Mammary epithelial cell (primary cell): ENCODE results near the gene MAPKAPK3.
"Not testable (repeated sequence)": the region's sequence is repeated elsewhere in the genome, so short reads cannot be mapped to it uniquely, and the experiment has no call there.

Experiments
- EZH2 ChIP-seq: IDR thresholded peaks from 2 replicates; pipeline ENCODE4 v1.6.1; 2012; ENCODE audit warnings: low read length, inconsistent platforms, borderline replicate concordance
- TF ChIP-seq, protein P1 (sequence below), 2 donors: IDR thresholded peaks in 1 of 2; conservative IDR thresholded peaks in 1 of 2; 2 replicates each; pipeline ENCODE4 v1.5.1; 2011 to 2012; ENCODE audit warnings: inconsistent platforms in 2 of 2, low read length in 2 of 2, mild to moderate bottlenecking in 2 of 2, control low read depth in 1 of 2, low read depth in 1 of 2; ENCODE audit not compliant: insufficient read depth in 1 of 2; ENCODE audit errors: extremely low read depth in 1 of 2

DNA sequence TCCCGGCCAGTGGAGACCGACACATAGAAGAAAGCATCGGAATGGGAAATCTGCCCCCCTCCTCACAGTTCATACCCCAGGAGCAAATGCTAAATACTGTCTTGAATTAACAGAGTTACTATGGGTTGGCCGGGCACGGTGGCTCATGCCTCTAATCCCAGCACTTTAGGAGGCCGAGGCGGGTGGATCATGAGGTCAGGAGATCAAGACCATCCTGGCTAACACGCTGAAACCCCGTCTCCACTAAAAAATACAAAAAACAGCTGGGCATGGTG lies 48.8 kb downstream of the MAPKAPK3 start:
- TF ChIP-seq, protein P1, sequence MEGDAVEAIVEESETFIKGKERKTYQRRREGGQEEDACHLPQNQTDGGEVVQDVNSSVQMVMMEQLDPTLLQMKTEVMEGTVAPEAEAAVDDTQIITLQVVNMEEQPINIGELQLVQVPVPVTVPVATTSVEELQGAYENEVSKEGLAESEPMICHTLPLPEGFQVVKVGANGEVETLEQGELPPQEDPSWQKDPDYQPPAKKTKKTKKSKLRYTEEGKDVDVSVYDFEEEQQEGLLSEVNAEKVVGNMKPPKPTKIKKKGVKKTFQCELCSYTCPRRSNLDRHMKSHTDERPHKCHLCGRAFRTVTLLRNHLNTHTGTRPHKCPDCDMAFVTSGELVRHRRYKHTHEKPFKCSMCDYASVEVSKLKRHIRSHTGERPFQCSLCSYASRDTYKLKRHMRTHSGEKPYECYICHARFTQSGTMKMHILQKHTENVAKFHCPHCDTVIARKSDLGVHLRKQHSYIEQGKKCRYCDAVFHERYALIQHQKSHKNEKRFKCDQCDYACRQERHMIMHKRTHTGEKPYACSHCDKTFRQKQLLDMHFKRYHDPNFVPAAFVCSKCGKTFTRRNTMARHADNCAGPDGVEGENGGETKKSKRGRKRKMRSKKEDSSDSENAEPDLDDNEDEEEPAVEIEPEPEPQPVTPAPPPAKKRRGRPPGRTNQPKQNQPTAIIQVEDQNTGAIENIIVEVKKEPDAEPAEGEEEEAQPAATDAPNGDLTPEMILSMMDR (conservative IDR thresholded peaks at IDR 0.05 in 1 of 2, IDR thresholded peaks at IDR 0.05 in 1 of 2; ENCODE audit: extremely low read depth in 1 of 2, insufficient read depth in 1 of 2, low read depth in 1 of 2, low read length in 2 of 2): not testable (repeated sequence)
- TF ChIP-seq EZH2: not testable (repeated sequence)
